ENCODE measurements around the gene WFDC5. TPM values are rescaled to one million over a fixed set of nuclear protein-coding genes. Genes with fewer than 3 reads are reported as not detected.
"Not testable (repeated sequence)": the region's sequence is repeated elsewhere in the genome, so short reads cannot be mapped to it uniquely, and the experiment has no call there.

Gene WFDC5
- total RNA-seq, 4 donors from 2014 or later, result 340 to 533 (median 389) TPM

DNA sequence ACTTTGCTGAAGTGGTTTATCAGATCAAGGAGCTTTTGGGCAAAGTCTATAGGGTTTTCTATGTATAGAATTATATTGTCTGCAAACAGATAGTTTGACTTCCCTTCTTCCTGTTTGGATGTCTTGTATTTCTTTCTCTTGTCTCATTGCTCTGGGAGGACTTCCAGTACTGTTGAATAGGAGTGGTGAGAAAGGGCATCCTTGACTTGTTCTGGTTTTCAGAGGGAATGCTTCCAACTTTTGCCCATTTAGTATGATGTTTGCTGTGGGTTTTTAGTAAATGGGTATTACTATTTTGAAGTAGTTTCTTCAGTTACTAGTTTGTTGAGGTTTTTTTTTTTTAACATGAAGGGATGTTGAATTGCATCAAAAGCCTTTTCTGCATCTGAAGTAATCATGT is 50.2 kb downstream of the WFDC5 start:
- no peak overlapping the region for H3K4me3 ChIP-seq (ENCODE audit: low read depth, poor library complexity, severe bottlenecking)
- DNase-seq (ENCODE audit: low spot score in 2 of 2), result no peak
- intact Hi-C loops (cut with DNase I; ENCODE audit: low total_unique reads), result no loop called here
- no peak for TF ChIP-seq POLR2A (IDR thresholded peaks at IDR 0.05)
- TF ChIP-seq, protein P1, sequence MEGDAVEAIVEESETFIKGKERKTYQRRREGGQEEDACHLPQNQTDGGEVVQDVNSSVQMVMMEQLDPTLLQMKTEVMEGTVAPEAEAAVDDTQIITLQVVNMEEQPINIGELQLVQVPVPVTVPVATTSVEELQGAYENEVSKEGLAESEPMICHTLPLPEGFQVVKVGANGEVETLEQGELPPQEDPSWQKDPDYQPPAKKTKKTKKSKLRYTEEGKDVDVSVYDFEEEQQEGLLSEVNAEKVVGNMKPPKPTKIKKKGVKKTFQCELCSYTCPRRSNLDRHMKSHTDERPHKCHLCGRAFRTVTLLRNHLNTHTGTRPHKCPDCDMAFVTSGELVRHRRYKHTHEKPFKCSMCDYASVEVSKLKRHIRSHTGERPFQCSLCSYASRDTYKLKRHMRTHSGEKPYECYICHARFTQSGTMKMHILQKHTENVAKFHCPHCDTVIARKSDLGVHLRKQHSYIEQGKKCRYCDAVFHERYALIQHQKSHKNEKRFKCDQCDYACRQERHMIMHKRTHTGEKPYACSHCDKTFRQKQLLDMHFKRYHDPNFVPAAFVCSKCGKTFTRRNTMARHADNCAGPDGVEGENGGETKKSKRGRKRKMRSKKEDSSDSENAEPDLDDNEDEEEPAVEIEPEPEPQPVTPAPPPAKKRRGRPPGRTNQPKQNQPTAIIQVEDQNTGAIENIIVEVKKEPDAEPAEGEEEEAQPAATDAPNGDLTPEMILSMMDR (IDR thresholded peaks at IDR 0.05), result no peak

DNA sequence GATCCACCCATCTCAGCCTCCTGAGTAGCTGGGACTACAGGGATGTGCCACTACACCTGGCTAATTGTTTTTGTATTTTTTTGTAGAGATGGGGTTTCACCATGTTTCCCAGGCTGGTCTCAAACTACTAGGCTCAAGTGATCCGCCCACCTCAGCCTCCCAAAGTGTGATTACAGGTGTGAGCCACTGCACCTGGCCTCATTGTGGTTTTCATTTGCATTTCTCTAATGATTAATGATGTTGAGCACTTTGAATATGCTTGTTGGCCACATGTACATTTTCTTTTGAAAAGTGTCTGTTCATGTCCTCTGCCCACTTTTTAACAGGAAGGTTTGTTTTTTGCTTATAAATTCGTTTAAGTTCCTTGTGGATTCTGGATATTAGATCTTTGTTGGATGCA is 51.9 kb downstream of the WFDC5 start:
- H3K4me3 ChIP-seq (ENCODE audit: low read depth, poor library complexity, severe bottlenecking); intact Hi-C loops (cut with DNase I; ENCODE audit: low total_unique reads); DNase-seq (ENCODE audit: low spot score in 2 of 2): not testable (repeated sequence)
- WGBS, 2 donors, result 72 to 81% methylated on average over 2 of the region's 2 CpGs

DNA sequence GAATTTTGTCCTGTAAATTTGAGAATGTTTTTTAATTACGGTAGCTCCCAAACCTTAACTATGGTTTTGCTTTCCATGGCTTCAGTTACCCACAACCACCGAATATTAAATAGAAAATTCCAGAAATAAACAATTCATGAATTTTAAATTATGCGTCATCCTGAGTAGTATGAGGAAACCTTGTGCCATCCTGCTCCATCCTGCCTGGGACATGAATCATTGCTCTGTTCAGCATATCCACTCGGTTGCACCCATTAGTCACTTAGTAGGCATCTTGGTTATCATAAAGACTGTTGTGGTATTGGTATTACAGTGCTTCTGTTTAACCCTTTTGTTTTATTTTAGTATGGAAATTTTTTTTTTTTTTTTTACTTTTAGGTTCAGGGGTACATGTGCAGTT is 53.7 kb downstream of the WFDC5 start:
- intact Hi-C loops (cut with DNase I; ENCODE audit: low total_unique reads), result no loop called here
- DNase-seq (ENCODE audit: low spot score in 2 of 2), result no peak

DNA sequence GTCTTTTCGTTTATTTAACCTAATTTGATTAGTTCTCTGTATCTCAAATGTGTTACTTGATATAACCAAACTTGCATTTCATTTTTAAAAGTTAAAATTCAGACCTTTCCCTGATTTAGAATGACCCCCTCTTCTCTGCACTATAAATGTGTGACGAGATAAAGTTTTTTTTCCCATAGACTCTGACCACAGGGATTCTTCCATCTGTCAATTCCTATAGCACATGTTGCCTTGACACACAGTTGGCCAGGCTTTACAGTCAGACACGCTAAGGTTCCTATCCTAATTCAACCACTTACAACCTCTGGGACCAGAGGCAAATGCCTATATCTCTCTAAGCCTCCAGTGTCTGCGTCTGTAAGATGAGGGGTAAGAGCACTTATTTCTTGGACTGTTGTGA is 54.7 kb downstream of the WFDC5 start:
- no peak for DNase-seq (ENCODE audit: low spot score in 2 of 2)
- TF ChIP-seq POLR2A (IDR thresholded peaks at IDR 0.05), result no peak
- TF ChIP-seq, protein P1 (IDR thresholded peaks at IDR 0.05), result no peak
- H3K4me3 ChIP-seq (ENCODE audit: low read depth, poor library complexity, severe bottlenecking), result no peak overlapping the region
- 77 to 92% methylated on average over 4 of the region's 4 CpGs for WGBS, 2 donors
- intact Hi-C loops (cut with DNase I; ENCODE audit: low total_unique reads), result no loop called here

More for the DNA sequence above, 53.7 kb downstream of the WFDC5 start:
- H3K4me3 ChIP-seq (ENCODE audit: low read depth, poor library complexity, severe bottlenecking), result no peak overlapping the region
- TF ChIP-seq POLR2A (IDR thresholded peaks at IDR 0.05), result no peak
- TF ChIP-seq, protein P1 (IDR thresholded peaks at IDR 0.05), result no peak
- WGBS, 2 donors, result 53 to 58% methylated on average over 4 of the region's 4 CpGs

Other genes with a start within 250 kb of the WFDC5 start
- gene YWHAB, start 229.5 kb downstream of the WFDC5 start, total RNA-seq, result 100 to 1,000 TPM in 2 of 4 donors, 10 to 100 TPM in 2; 78.5 to 133 (median 105) TPM
- 10 to 100 TPM in 2 of 4 donors, 1 to 10 TPM in 2; 7.0 to 30.2 (median 9.6) TPM for gene PABPC1L, start 205.1 kb downstream of the WFDC5 start, total RNA-seq
- 10 to 100 TPM in 3 of 4 donors, 1 to 10 TPM in 1; 9.8 to 19.5 (median 12.4) TPM for gene TOMM34, start 154.8 kb downstream of the WFDC5 start, total RNA-seq
- gene STK4, start 148.7 kb downstream of the WFDC5 start, total RNA-seq, result 10 to 100 TPM; 27.0 to 37.4 (median 28.2) TPM
- gene KCNS1, start 14.0 kb downstream of the WFDC5 start, total RNA-seq, result 1 to 10 TPM in 2 of 4 donors, under 1 TPM in 2; 0.84 to 2.3 (median 1.3) TPM
- gene WFDC12, start 9.3 kb upstream of the WFDC5 start, total RNA-seq, result 10 to 100 TPM in 2 of 4 donors, 1 to 10 TPM in 2; 5.0 to 13.5 (median 9.4) TPM
- 10 to 100 TPM in 1 of 4 donors, 1 to 10 TPM in 2, under 1 TPM in 1; 0.76 to 62.6 (median 5.2) TPM for gene PI3, start 59.7 kb upstream of the WFDC5 start, total RNA-seq
- under 1 TPM in 1 of 4 donors, not detected in 3; 0.34 TPM for gene SEMG1, start 91.9 kb upstream of the WFDC5 start, total RNA-seq
- not detected for gene SEMG2, start 106.2 kb upstream of the WFDC5 start, total RNA-seq
- gene SLPI, start 139.4 kb upstream of the WFDC5 start, total RNA-seq, result 100 to 1,000 TPM; 206 to 584 (median 292) TPM
- gene RBPJL, start 191.7 kb upstream of the WFDC5 start, total RNA-seq, result not detected
- 1 to 10 TPM in 2 of 4 donors, under 1 TPM in 2; 0.61 to 4.5 (median 1.8) TPM for gene MATN4, start 193.1 kb upstream of the WFDC5 start, total RNA-seq
- gene SDC4, start 233.2 kb upstream of the WFDC5 start, total RNA-seq, result 100 to 1,000 TPM; 226 to 317 (median 278) TPM
- 10 to 100 TPM; 27.3 to 46.6 (median 36.0) TPM for gene SYS1, start 248.0 kb upstream of the WFDC5 start, total RNA-seq

Measured in lower leg skin (tissue), 4 donors.